D721Med (cell line): ENCODE measurements around the gene WWTR1.

Experiments used
- DNase-seq: peaks from one replicate; pipeline ENCODE4 v3.0.0; 2011; ENCODE audit warnings: low spot score; ENCODE audit not compliant: insufficient read length
- FAIRE-seq: peaks from 2 replicates; lab custom pipeline; 2011; peaks lifted over from hg19 to GRCh38; lab: Jason Lieb, UNC
- TF ChIP-seq, protein P1 (sequence below): IDR thresholded peaks from 2 replicates; pipeline ENCODE4 v1.5.1; 2012; ENCODE audit warnings: mild to moderate bottlenecking, control low read depth; ENCODE audit not compliant: insufficient read depth; ENCODE audit errors: missing control alignments

Gene WWTR1

DNA sequence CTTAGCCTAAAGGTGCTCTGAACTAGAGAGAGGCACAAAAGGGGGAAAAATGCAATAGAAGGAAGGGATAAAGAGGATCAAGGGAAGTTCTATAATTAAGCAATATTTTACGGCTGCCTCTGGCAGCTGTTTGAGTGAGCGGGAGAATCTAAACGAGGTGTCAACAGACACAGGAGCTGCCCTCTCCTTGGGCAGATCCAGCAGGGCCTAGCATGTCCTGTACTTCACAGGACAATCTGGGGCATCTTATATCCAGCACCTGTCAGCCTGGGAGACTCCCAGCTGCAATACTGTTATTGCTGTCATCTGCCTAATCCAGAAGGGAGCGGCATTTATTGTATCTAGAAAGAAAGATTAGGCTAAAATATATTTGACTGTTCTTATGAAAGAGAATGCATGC lies 68.9 kb downstream of the WWTR1 start:
- FAIRE-seq = no peak
- TF ChIP-seq, protein P1, sequence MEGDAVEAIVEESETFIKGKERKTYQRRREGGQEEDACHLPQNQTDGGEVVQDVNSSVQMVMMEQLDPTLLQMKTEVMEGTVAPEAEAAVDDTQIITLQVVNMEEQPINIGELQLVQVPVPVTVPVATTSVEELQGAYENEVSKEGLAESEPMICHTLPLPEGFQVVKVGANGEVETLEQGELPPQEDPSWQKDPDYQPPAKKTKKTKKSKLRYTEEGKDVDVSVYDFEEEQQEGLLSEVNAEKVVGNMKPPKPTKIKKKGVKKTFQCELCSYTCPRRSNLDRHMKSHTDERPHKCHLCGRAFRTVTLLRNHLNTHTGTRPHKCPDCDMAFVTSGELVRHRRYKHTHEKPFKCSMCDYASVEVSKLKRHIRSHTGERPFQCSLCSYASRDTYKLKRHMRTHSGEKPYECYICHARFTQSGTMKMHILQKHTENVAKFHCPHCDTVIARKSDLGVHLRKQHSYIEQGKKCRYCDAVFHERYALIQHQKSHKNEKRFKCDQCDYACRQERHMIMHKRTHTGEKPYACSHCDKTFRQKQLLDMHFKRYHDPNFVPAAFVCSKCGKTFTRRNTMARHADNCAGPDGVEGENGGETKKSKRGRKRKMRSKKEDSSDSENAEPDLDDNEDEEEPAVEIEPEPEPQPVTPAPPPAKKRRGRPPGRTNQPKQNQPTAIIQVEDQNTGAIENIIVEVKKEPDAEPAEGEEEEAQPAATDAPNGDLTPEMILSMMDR = no peak
- no peak for DNase-seq

DNA sequence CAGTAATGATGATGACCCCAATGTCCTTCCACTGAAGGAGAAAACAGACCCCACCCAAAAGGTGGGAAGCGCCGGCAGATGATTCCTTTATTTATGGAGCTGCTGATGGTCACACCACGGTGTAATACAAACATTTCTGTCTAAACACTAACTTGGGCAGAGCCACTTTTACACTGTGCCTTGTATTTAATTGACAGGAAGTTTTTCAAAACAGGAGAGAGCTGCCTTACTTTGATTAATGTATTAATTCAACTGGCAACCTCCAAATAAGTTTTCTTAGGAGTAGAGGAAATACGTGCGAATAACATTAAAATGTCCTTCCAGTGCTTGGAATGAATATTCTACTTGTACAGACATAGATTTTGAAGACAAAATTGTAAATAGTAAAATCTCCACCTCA lies 70.4 kb downstream of the WWTR1 start:
- DNase-seq (no peak), FAIRE-seq (no peak)
- TF ChIP-seq, protein P1 = no peak

DNA sequence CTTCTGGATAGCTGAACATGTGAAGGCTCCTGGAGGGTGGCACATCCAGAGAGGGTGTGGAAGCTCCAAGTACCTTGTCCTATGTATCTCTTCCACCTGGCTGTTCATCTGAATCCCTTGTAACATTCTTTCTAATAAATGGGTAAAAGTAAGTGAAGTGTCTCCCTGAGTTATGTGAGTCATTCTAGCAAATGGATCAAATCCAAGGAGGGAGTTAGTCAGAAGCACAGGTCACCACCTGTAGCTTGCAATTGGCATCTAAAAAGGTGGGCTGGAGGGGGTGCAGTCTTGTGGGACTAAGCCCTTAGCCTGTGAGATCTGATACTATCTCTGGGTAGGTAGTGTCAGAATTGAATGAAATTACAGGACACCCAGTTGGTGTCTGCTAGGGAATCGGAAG lies 71.0 kb downstream of the WWTR1 start:
- DNase-seq = no peak
- no peak for FAIRE-seq
- TF ChIP-seq, protein P1 = no peak

DNA sequence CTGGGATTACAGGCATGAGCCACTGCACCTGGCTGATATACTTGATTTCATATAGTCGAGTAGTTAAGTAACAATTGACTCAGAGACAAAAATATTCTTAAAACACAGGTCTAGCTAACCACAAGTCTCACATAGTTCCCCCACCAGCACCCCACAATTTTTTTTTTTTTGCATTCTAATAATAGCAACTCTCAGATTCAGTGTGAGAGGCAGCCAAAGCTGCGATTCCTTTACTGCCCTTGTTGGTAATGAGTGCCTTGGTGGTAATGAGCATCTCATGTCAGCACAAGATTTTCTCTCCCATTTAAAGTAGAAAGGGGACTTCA lies 72.5 kb downstream of the WWTR1 start:
- no peak for DNase-seq
- TF ChIP-seq, protein P1 = no peak
- FAIRE-seq = no peak

DNA sequence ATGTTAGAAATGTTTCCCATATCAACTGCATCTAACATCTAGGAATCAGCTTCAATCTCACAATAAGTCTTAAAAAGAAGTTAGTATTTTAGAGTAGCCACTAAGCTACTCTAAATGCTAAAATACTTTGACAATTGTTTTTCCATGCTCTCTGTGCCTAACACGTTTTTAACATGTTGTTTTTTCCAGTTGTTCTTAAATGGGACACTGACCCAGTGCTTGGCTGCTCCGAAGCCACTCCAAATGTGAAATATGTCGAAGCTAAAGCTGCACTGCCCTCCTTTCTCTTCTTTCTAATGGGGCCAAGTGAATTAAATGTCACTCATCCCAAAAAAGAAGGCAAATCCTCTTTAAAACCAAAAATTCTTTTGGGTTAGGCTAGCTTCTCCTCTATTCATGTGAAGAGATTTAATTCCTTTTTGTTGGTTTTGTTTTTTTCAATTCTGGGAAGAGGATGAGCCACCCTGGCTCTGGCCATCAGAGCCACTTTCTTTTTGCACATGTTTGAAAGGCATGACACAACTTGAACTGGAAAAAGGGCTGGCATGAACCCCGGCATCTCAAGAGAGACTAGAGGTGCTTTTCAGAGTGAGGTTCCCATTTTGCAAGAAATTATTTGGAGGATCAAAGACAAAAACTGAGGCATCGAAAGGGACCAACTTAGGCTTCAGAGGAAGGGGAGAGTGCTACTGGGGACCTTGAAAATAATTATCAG lies 73.7 kb downstream of the WWTR1 start:
- DNase-seq (no peak), FAIRE-seq (no peak)
- TF ChIP-seq, protein P1 = no peak

DNA sequence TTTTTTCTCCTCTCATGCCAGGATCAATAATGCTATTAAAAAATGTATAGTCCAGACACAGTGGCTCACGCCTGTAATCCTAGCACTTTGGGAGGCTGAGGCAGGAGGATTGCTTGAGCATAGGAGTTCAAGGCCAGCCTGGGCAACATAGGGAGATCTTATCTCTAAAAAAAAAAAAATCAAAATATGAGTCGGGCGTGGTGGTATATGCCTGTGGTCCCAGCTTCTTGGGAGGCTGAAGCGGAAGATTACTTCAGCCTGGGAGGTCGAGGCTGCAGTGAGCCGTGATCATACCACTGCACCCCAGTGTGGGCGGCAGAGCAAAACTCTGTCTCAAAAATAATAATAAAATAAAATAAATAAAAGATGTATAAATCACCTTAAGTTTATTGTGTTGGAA lies 75.4 kb downstream of the WWTR1 start:
- FAIRE-seq = no peak
- TF ChIP-seq, protein P1 = no peak
- no peak for DNase-seq

DNA sequence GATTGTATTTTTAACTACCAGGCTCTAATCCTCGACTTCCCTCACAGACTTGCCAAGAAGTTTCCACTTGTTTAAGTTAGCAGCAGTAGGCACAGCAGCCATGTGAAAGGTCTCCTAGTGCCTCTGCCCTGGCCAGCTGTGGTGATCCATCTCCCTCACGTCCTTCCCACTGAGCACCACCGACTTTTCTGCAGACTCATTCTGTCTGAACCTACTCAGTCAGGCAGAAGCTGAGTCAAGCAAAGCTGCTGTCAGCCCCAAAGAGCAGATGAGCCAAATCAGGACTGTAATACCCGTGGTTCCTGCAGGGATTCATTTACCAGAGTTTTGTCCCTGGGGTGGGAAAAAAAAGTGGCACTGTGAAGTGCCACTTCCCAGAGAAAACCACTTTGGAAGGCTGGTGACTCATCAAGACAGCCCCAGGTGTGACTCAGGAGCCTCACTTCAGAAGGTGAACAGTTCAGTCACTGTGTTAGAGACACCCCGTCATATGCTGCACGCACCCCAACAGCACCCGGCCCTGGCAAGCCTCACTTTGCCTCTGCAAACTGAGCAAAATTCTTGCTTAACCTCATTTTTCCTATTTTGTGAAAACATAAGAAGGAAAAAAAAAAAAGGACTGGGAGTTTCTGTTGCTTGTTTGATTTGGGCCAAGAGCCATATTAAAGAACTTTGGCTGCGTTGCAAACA lies 76.0 kb downstream of the WWTR1 start:
- no peak for FAIRE-seq
- TF ChIP-seq, protein P1 = no peak
- DNase-seq = no peak
